Keratinocyte (primary cell): ENCODE measurements around the gene EHMT1.

Experiments
- EZH2 ChIP-seq: IDR thresholded peaks from one replicate; pipeline ENCODE4 v1.6.1; 2012; ENCODE audit warnings: inconsistent platforms, mild to moderate bottlenecking, low read length, moderate library complexity
- TF ChIP-seq, protein P1 (sequence below), 3 experiments: IDR thresholded peaks in 1 of 3; conservative IDR thresholded peaks in 1 of 3; optimal IDR thresholded peaks in 1 of 3; 2 replicates in 2 of 3; 3 replicates in 1 of 3; pipeline versions ENCODE3 to v1.5.1; 2011; ENCODE audit warnings: low read length in 3 of 3, mild to moderate bottlenecking in 3 of 3, moderate library complexity in 2 of 3, control low read depth in 1 of 3, inconsistent platforms in 1 of 3; ENCODE audit not compliant: insufficient read depth in 2 of 3; ENCODE audit errors: extremely low read depth in 1 of 3

- TF ChIP-seq, protein P1, sequence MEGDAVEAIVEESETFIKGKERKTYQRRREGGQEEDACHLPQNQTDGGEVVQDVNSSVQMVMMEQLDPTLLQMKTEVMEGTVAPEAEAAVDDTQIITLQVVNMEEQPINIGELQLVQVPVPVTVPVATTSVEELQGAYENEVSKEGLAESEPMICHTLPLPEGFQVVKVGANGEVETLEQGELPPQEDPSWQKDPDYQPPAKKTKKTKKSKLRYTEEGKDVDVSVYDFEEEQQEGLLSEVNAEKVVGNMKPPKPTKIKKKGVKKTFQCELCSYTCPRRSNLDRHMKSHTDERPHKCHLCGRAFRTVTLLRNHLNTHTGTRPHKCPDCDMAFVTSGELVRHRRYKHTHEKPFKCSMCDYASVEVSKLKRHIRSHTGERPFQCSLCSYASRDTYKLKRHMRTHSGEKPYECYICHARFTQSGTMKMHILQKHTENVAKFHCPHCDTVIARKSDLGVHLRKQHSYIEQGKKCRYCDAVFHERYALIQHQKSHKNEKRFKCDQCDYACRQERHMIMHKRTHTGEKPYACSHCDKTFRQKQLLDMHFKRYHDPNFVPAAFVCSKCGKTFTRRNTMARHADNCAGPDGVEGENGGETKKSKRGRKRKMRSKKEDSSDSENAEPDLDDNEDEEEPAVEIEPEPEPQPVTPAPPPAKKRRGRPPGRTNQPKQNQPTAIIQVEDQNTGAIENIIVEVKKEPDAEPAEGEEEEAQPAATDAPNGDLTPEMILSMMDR (optimal IDR thresholded peaks at IDR 0.05 in 1 of 3, IDR thresholded peaks at IDR 0.05 in 1 of 3, conservative IDR thresholded peaks at IDR 0.05 in 1 of 3; ENCODE audit: extremely low read depth in 1 of 3, insufficient read depth in 2 of 3, low read length in 3 of 3): no peak
- no peak for TF ChIP-seq EZH2
These were observed 253.5 kb downstream of the EHMT1 start for GRCh38 chr9:137872296-137872695.
